ENCODE measurements around the gene CLDN18. TPM values are rescaled to one million over a fixed set of nuclear protein-coding genes. Genes with fewer than 3 reads are reported as not detected.

CLDN18 gene
- total RNA-seq: not detected

DNA sequence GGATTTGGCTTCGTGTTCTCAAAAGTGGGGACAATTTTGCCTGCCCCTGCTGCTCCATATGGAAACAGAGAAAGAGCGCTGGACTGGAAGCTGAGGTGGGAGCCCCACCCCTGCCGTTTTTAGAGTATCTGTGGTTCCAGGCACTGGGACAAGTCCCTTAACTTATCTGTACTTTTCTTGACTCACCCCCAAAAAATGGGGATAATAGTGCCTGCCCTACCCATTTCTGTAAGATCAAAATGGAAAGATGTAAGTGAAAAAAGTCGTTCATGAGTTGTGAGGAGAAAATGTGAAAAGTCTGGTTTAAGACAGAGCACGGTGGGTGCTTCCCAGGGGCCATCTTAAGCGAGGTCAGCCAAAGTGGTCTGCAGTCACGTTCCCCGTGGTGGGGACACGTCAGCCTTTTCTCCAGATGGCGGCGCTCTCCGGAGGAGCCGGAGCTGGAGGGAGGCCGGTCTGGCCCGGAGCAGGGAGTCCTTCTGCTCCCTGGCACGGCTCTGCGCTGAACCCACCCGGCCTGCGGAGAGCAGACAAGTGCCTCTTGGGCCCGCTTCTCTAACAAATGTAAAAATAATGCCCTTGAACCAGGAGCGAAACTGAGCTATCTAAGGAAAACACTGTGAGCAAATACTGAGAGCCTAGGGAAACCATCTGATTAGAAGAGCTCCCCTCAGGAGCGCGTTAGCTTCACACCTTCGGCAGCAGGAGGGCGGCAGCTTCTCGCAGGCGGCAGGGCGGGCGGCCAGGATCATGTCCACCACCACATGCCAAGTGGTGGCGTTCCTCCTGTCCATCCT lies at the start of gene CLDN18:
Gene CLDN18, plus strand, starts transcription at position 690 of the 797 bp plus-strand sequence. Its CDS starts 61 bp downstream, at position 751.

Other genes with a start within 250 kb of the CLDN18 start
- not detected for gene SOX14, start 245.8 kb upstream of the CLDN18 start, total RNA-seq
- 10 to 100 TPM; 15.5 to 26.6 TPM for gene DZIP1L, start 105.4 kb downstream of the CLDN18 start, total RNA-seq
- gene A4GNT, start 122.2 kb downstream of the CLDN18 start, total RNA-seq: not detected
- gene DBR1, start 164.8 kb downstream of the CLDN18 start, total RNA-seq: 10 to 100 TPM; 17.2 to 24.0 TPM
- gene ARMC8, start 177.1 kb downstream of the CLDN18 start, total RNA-seq: 10 to 100 TPM; 63.0 to 67.6 TPM

All from melanocyte of skin (primary cell).